Activated B cell treated with CpG ODN at 0.5 μM for 24 hours (primary cell): ENCODE results near the gene TJP3. TPM values are rescaled to one million over a fixed set of nuclear protein-coding genes. Genes with fewer than 3 reads are reported as not detected.

ENCODE experiments used
- ATAC-seq: fragments of 200-7000 bp; cut with Tn5 transposase; one replicate; pipeline ENCODE4 v1.10.0; 2021; ENCODE audit warnings: low read depth, mild to moderate bottlenecking, moderate library complexity
- CTCF ChIA-PET: fragments of 350-600 bp; sonication (Branson Sonifier 250); formaldehyde crosslinking; loops from one replicate; lab custom pipeline; 2021; ENCODE audit warnings: antibody characterized with exemption; lab: Charles Lee
- POLR2A ChIA-PET: fragments of 350-600 bp; sonication (Branson Sonifier 250); formaldehyde crosslinking; loops from one replicate; lab custom pipeline; 2021; ENCODE audit warnings: antibody characterized with exemption; lab: Charles Lee
- DNase-seq: peaks from one replicate; pipeline ENCODE4 v3.0.0; 2022
- H3K27ac Mint-ChIP-seq: one replicate; pipeline ENCODE4 v1.8.0; 2020; ENCODE audit warnings: mixed read lengths
- H3K27me3 Mint-ChIP-seq: one replicate; pipeline ENCODE4 v1.8.0; 2021; ENCODE audit warnings: mixed read lengths
- H3K36me3 Mint-ChIP-seq: one replicate; pipeline ENCODE4 v1.8.0; 2021; ENCODE audit warnings: low read depth, mixed read lengths
- H3K4me1 Mint-ChIP-seq: one replicate; pipeline ENCODE4 v1.8.0; 2021; ENCODE audit warnings: mixed read lengths
- H3K4me3 Mint-ChIP-seq: one replicate; pipeline ENCODE4 v1.8.0; 2020; ENCODE audit warnings: mild to moderate bottlenecking, mixed read lengths
- H3K9me3 Mint-ChIP-seq: one replicate; pipeline ENCODE4 v1.8.0; 2020; ENCODE audit warnings: mixed read lengths
- CTCF ChIP-seq: fragments of 200-600 bp; IDR thresholded peaks from one replicate; pipeline ENCODE4 v1.8.0; 2022; ENCODE audit warnings: antibody characterized with exemption, mild to moderate bottlenecking
- intact Hi-C: fragments of 100-400 bp; cut with micrococcal nuclease; formaldehyde crosslinking; loops from one replicate; pipeline ENCODE4 v1.15.1; 2024
- total RNA-seq: library from RNA; stranded (reverse); gene quantifications from 2 replicates; pipeline ENCODE4 v1.2.3, GENCODE V29; 2022

Gene TJP3
- total RNA-seq, 1 donor from 2014 or later: 0.86 TPM

DNA sequence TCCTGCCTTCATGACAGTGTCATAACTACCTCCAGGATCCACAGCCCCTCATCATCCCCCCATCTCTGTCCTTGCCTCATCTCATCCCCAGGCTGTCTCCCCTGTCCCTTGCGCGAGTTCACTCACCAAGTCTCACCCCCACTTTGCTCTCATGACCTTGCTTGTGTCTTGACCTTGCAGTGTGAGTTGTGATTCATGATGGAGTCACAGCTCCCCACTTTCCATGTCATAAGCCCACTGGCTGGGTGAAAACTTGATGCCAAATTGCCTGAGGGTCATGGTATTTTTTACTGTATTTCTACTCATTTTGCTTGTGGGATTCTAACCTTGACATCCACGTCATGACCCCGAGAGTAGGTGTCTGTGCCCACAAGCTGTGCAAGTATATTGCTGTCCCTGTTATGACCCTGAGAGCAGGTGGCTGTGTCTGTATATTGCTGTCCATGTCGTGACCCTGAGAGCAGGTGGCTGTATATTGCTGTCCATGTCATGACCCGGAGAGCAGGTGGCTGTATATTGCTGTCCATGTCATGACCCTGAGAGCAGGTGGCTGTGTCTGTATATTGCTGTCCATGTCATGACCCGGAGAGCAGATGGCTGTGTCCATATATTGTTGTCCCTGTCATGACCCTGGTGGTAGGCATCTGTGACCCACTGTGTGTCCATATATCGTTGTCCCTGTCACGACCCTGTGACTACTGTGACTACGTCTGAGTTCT is 29.5 kb downstream of the TJP3 start:
- Mint-ChIP-seq H3K36me3 (no peaks in the 10 kb centered on the region), H3K4me1 (no peaks in the 10 kb centered on the region), H3K27me3 (peaks cover 4% of the 10 kb centered on the region), H3K27ac (no peak overlapping the region), H3K4me3 (no peak overlapping the region), H3K9me3 (no peaks in the 10 kb centered on the region)
- POLR2A ChIA-PET: no interaction called here
- ATAC-seq (no peak), DNase-seq (no peak)
- CTCF ChIA-PET: no interaction called here
- no peak for TF ChIP-seq CTCF
- intact Hi-C loops: no loop called here

DNA sequence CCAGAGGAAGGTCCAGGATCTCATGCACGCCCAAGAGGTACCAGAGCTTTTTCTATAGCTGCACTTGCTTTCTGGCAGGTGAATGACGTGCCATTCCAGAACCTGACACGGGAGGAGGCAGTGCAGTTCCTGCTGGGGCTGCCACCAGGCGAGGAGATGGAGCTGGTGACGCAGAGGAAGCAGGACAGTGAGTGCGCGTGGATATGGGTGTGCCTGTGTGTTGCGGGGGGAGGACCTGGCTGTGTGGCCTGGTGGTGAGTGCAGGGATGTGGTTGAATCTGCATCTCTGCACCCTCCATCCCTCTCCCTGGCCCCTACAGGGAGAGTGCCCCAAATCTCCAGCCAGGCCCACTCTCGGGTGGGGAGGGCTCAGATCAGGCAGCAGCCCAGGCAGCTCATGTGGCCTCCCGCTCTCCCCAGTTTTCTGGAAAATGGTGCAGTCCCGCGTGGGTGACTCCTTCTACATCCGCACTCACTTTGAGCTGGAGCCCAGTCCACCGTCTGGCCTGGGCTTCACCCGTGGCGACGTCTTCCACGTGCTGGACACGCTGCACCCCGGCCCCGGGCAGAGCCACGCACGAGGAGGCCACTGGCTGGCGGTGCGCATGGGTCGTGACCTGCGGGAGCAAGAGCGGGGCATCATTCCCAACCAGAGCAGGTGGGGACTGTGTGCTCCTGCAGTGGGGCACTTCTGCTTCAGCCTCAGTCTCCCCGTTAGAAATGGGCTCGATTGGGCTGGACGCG is 30.5 kb downstream of the TJP3 start:
- POLR2A ChIA-PET: no interaction called here
- Mint-ChIP-seq H3K36me3 (no peaks in the 10 kb centered on the region), H3K4me1 (no peaks in the 10 kb centered on the region), H3K4me3 (no peak overlapping the region), H3K9me3 (no peaks in the 10 kb centered on the region), H3K27ac (no peak overlapping the region), H3K27me3 (peaks cover 4% of the 10 kb centered on the region)
- DNase-seq (no peak), ATAC-seq (no peak)
- intact Hi-C loops: no loop called here
- TF ChIP-seq CTCF: no peak
- CTCF ChIA-PET: no interaction called here

DNA sequence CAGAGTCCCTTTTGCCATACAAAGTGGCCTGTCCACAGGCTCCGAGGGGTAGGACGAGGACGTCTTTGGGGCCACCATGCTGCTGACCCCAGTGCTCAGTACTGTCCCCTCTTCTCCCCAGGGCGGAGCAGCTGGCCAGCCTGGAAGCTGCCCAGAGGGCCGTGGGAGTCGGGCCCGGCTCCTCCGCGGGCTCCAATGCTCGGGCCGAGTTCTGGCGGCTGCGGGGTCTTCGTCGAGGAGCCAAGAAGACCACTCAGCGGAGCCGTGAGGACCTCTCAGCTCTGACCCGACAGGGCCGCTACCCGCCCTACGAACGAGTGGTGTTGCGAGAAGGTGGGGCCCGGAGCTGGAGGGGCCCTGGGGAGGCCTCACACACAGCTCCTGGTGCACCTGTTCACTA is 32.2 kb downstream of the TJP3 start:
- Mint-ChIP-seq H3K36me3 (no peaks in the 10 kb centered on the region), H3K27ac (no peak overlapping the region), H3K27me3 (peaks cover 4% of the 10 kb centered on the region), H3K4me3 (no peak overlapping the region), H3K4me1 (no peaks in the 10 kb centered on the region), H3K9me3 (no peaks in the 10 kb centered on the region)
- DNase-seq (no peak), ATAC-seq (no peak)
- CTCF ChIA-PET: no interaction called here
- TF ChIP-seq CTCF: no peak
- POLR2A ChIA-PET: no interaction called here
- intact Hi-C loops: no loop called here

DNA sequence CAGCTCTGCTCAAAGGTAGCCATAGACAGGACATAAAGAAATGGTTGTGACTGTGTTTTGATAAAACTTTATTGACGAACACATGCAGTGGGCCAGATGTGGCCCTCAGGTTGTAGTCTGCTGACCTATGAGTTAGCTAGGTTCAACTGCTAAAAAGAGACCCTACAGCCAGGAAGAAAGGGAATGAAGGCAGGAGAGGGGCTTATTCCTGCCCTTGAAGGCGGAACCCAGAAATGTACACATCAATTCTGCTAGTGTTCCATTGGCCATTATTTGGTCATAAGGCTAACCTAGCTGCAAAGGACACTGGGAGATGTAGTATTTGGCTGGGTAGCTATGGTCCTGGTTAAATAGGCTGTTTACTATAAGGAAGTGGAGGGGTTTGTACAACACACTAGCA is 35.3 kb downstream of the TJP3 start:
- no peaks in the 10 kb centered on the region for H3K4me1 Mint-ChIP-seq
- TF ChIP-seq CTCF: no peak
- DNase-seq (no peak), ATAC-seq (no peak)
- intact Hi-C loops: no loop called here
- no peaks in the 10 kb centered on the region for H3K36me3 Mint-ChIP-seq
- H3K9me3 Mint-ChIP-seq: no peaks in the 10 kb centered on the region
- no peak overlapping the region for H3K27ac Mint-ChIP-seq
- H3K4me3 Mint-ChIP-seq: no peak overlapping the region
- POLR2A ChIA-PET: interaction anchor here (0.6 kb wide), 1 partner anchor 78 kb away, joined by 3 read pairs; no protein-coding TSS in a partner anchor
- H3K27me3 Mint-ChIP-seq: no peaks in the 10 kb centered on the region
- CTCF ChIA-PET: no interaction called here

- ChIA-PET POLR2A (no interaction called here), CTCF (no interaction called here)
- DNase-seq (no peak), ATAC-seq (no peak)
- intact Hi-C loops: no loop called here
- H3K4me3 Mint-ChIP-seq: no peak overlapping the region
- peaks cover 13% of the 10 kb centered on the region for H3K36me3 Mint-ChIP-seq
- H3K27me3 Mint-ChIP-seq: no peaks in the 10 kb centered on the region
- no peaks in the 10 kb centered on the region for H3K4me1 Mint-ChIP-seq
- H3K9me3 Mint-ChIP-seq: no peaks in the 10 kb centered on the region
- H3K27ac Mint-ChIP-seq: no peak overlapping the region
- TF ChIP-seq CTCF: no peak
These were observed 37.3 kb downstream of the TJP3 start for GRCh38 chr19:3745363-3746045.
